GM23338 (cell line): ENCODE results near the gene PARP8. TPM values are rescaled to one million over a fixed set of nuclear protein-coding genes. Genes with fewer than 3 reads are reported as not detected.

ENCODE experiments used
- ATAC-seq: fragments of 200-7000 bp; cut with Tn5 transposase; 3 replicates; pipeline ENCODE4 v1.9.1; 2020
- DNase-seq: peaks from one replicate; pipeline ENCODE4 v3.0.0-alpha.2; 2015; ENCODE audit warnings: low spot score
- H2AFZ ChIP-seq: fragments of 200-600 bp; sonication (generic); 2 replicates; pipeline ENCODE4 v1.8.0; 2016; ENCODE audit warnings: antibody characterized with exemption, mild to moderate bottlenecking, moderate library complexity
- H3F3A ChIP-seq: fragments of 200-600 bp; sonication (generic); replicated peaks from 2 replicates; pipeline ENCODE4 v1.8.0; 2017; ENCODE audit warnings: antibody characterized with exemption, mixed run types, low read depth
- H3K27ac ChIP-seq: fragments of 200-600 bp; sonication (generic); 2 replicates; pipeline ENCODE4 v1.6.1; 2016; ENCODE audit warnings: low read depth
- H3K27me3 ChIP-seq: fragments of 200-600 bp; sonication (generic); 2 replicates; pipeline ENCODE4 v1.8.0; 2016; ENCODE audit warnings: mild to moderate bottlenecking, mixed run types, moderate library complexity; ENCODE audit not compliant: insufficient read depth
- H3K36me3 ChIP-seq: fragments of 200-600 bp; sonication (generic); 2 replicates; pipeline ENCODE4 v1.8.0; 2016; ENCODE audit warnings: mild to moderate bottlenecking; ENCODE audit not compliant: insufficient read depth
- H3K4me1 ChIP-seq: fragments of 200-600 bp; sonication (generic); 2 replicates; pipeline ENCODE4 v1.8.0; 2016; ENCODE audit warnings: mild to moderate bottlenecking, moderate library complexity; ENCODE audit not compliant: insufficient read depth
- H3K4me2 ChIP-seq: fragments of 200-600 bp; sonication (generic); 2 replicates; pipeline ENCODE4 v1.7.1; 2017; ENCODE audit warnings: mixed run types
- H3K4me3 ChIP-seq: fragments of 200-600 bp; sonication (generic); 2 replicates; pipeline ENCODE4 v1.6.1; 2016; ENCODE audit warnings: mixed run types
- H3K79me2 ChIP-seq: fragments of 200-600 bp; sonication (generic); replicated peaks from 2 replicates; pipeline ENCODE4 v1.8.0; 2017; ENCODE audit warnings: mild to moderate bottlenecking; ENCODE audit not compliant: insufficient read depth
- H3K9me2 ChIP-seq: fragments of 200-600 bp; sonication (generic); 2 replicates; pipeline ENCODE4 v1.8.0; 2017; ENCODE audit not compliant: insufficient read depth
- H4K20me1 ChIP-seq: fragments of 200-600 bp; sonication (generic); replicated peaks from 2 replicates; pipeline ENCODE4 v1.8.0; 2017; ENCODE audit warnings: mild to moderate bottlenecking; ENCODE audit not compliant: insufficient read depth
- H3K27ac Mint-ChIP-seq: 2 replicates; pipeline ENCODE4 v1.8.0; 2020; ENCODE audit warnings: inconsistent platforms, mild to moderate bottlenecking, moderate library complexity, mixed read lengths
- H3K27me3 Mint-ChIP-seq: 3 replicates; pipeline ENCODE4 v1.8.0; 2022; ENCODE audit warnings: low read depth, mild to moderate bottlenecking, moderate library complexity, mixed read lengths, inconsistent platforms; ENCODE audit not compliant: insufficient read depth, poor library complexity
- H3K36me3 Mint-ChIP-seq: 3 replicates; pipeline ENCODE4 v1.8.0; 2021; ENCODE audit warnings: low read depth, mild to moderate bottlenecking, inconsistent platforms, moderate library complexity, mixed read lengths
- H3K4me1 Mint-ChIP-seq: 3 replicates; pipeline ENCODE4 v1.8.0; 2020; ENCODE audit warnings: mild to moderate bottlenecking, inconsistent platforms, mixed read lengths
- H3K4me3 Mint-ChIP-seq: 3 replicates; pipeline ENCODE4 v1.8.0; 2021; ENCODE audit warnings: moderate library complexity, mild to moderate bottlenecking, inconsistent platforms, mixed read lengths
- H3K9me3 Mint-ChIP-seq: 3 replicates; pipeline ENCODE4 v1.8.0; 2020; ENCODE audit warnings: moderate library complexity, mild to moderate bottlenecking, inconsistent platforms, mixed read lengths
- CREB1 ChIP-seq: fragments of 250-450 bp; sonication (Bioruptor Pico); IDR thresholded peaks from 2 replicates; pipeline ENCODE4 v1.5.0; 2020; ENCODE audit warnings: low read depth, mild to moderate bottlenecking, moderate library complexity
- EZH2 ChIP-seq: fragments of 200-600 bp; sonication (generic); IDR thresholded peaks from one replicate; pipeline ENCODE4 v1.8.0; 2017; ENCODE audit warnings: antibody characterized with exemption, mild to moderate bottlenecking, low read depth; ENCODE audit not compliant: unreplicated experiment
- EZH2phosphoT487 ChIP-seq: fragments of 200-600 bp; sonication (generic); IDR thresholded peaks from one replicate; pipeline ENCODE4 v1.8.1; 2018; ENCODE audit warnings: antibody characterized with exemption; ENCODE audit not compliant: unreplicated experiment
- JUNB ChIP-seq: IDR thresholded peaks from one replicate; pipeline ENCODE4 v1.6.1; 2016; ENCODE audit warnings: antibody characterized with exemption; ENCODE audit not compliant: unreplicated experiment
- NANOG ChIP-seq: IDR thresholded peaks from 2 replicates; pipeline ENCODE4 v1.6.1; 2016; ENCODE audit warnings: antibody characterized with exemption, borderline replicate concordance
- POLR2AphosphoS5 ChIP-seq: IDR thresholded peaks from 2 replicates; pipeline ENCODE4 v1.6.1; 2016; ENCODE audit warnings: antibody characterized with exemption, low read depth
- STAT1 ChIP-seq: IDR thresholded peaks from one replicate; pipeline ENCODE4 v1.6.1; 2016; ENCODE audit warnings: antibody characterized with exemption; ENCODE audit not compliant: unreplicated experiment
- ZNF114 ChIP-seq: fragments of 250-450 bp; sonication (Bioruptor Pico); IDR thresholded peaks from 2 replicates; pipeline ENCODE4 v1.5.0; 2020; ENCODE audit warnings: mild to moderate bottlenecking, moderate library complexity
- ZNF331 ChIP-seq: fragments of 250-450 bp; sonication (Bioruptor Pico); IDR thresholded peaks from 2 replicates; pipeline ENCODE4 v1.5.0; 2020; ENCODE audit warnings: low read depth, mild to moderate bottlenecking, moderate library complexity
- ZNF462 ChIP-seq: fragments of 250-450 bp; sonication (Bioruptor Pico); IDR thresholded peaks from 2 replicates; pipeline ENCODE4 v1.5.0; 2020; ENCODE audit warnings: mild to moderate bottlenecking, moderate library complexity
- polyA plus RNA-seq: library from polyadenylated mRNA; unstranded; fragments of >200 nt; fragmentation: Nextera tagmentation; extraction: Ambion mirVana; gene quantifications from 2 replicates; pipeline ENCODE4 v1.2.1, GENCODE V29; 2016
- total RNA-seq: library from RNA; depleted of rRNA; stranded (reverse); fragments of >200 nt; shearing (Covaris generic); gene quantifications from 2 replicates; pipeline ENCODE4 v1.2.3, GENCODE V29; 2014
- TF ChIP-seq, protein P1 (sequence below): IDR thresholded peaks from 2 replicates; pipeline ENCODE4 v1.6.1; 2016; ENCODE audit warnings: antibody characterized with exemption
- TF ChIP-seq, protein P2 (sequence below): IDR thresholded peaks from one replicate; pipeline ENCODE4 v1.6.1; 2018; ENCODE audit warnings: antibody characterized with exemption; ENCODE audit not compliant: unreplicated experiment
- TF ChIP-seq, protein P3 (sequence below), 2 experiments: fragments of 200-600 bp in 1 of 2; sonication (generic) in 1 of 2; conservative IDR thresholded peaks; 2 replicates each; pipeline versions ENCODE4 v1.5.1 to v1.6.1; 2016 to 2017; ENCODE audit warnings: antibody characterized with exemption in 2 of 2, low read depth in 2 of 2, mild to moderate bottlenecking in 2 of 2, moderate library complexity in 1 of 2

Gene PARP8
- total and polyA plus RNA-seq, 2 experiments from 2014 or later = 13.0 to 25.0 TPM

- Histone ChIP-seq H3K36me3 (peaks cover 19% of the 10 kb centered on the region), H3K79me2 (peaks cover 4% of the 10 kb centered on the region; the same call in 1 of the 2 replicates), H3K27ac (no peak overlapping the region), H4K20me1 (no peaks in the 10 kb centered on the region), H3K4me3 (no peak overlapping the region), H3K4me1 (no peaks in the 10 kb centered on the region), H3F3A (no peaks in the 10 kb centered on the region), H3K4me2 (no peak overlapping the region), H3K27me3 (no peaks in the 10 kb centered on the region), H2AFZ (no peak overlapping the region), H3K9me2 (no peaks in the 10 kb centered on the region; the same call in 1 of the 2 replicates)
- no peak overlapping the region for H3K27ac Mint-ChIP-seq
- ATAC-seq (no peak), DNase-seq (no peak)
- peaks cover 56% of the 10 kb centered on the region for H3K36me3 Mint-ChIP-seq
- peaks cover 8% of the 10 kb centered on the region; the same call in 2 of the 3 replicates for H3K4me1 Mint-ChIP-seq
- no peaks in the 10 kb centered on the region for H3K27me3 Mint-ChIP-seq
- H3K4me3 Mint-ChIP-seq = no peak overlapping the region
- TF ChIP-seq POLR2AphosphoS5 = no peak
- TF ChIP-seq EZH2phosphoT487 = no peak
- no peak for TF ChIP-seq CREB1 (CRISPR knock-in tag)
- TF ChIP-seq, protein P1, sequence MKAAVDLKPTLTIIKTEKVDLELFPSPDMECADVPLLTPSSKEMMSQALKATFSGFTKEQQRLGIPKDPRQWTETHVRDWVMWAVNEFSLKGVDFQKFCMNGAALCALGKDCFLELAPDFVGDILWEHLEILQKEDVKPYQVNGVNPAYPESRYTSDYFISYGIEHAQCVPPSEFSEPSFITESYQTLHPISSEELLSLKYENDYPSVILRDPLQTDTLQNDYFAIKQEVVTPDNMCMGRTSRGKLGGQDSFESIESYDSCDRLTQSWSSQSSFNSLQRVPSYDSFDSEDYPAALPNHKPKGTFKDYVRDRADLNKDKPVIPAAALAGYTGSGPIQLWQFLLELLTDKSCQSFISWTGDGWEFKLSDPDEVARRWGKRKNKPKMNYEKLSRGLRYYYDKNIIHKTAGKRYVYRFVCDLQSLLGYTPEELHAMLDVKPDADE = no peak
- no peak for TF ChIP-seq ZNF462 (CRISPR knock-in tag)
- no peak for TF ChIP-seq JUNB
- no peak for TF ChIP-seq NANOG
- TF ChIP-seq ZNF331 (CRISPR knock-in tag) = no peak
- TF ChIP-seq STAT1 = no peak
- TF ChIP-seq, protein P2, sequence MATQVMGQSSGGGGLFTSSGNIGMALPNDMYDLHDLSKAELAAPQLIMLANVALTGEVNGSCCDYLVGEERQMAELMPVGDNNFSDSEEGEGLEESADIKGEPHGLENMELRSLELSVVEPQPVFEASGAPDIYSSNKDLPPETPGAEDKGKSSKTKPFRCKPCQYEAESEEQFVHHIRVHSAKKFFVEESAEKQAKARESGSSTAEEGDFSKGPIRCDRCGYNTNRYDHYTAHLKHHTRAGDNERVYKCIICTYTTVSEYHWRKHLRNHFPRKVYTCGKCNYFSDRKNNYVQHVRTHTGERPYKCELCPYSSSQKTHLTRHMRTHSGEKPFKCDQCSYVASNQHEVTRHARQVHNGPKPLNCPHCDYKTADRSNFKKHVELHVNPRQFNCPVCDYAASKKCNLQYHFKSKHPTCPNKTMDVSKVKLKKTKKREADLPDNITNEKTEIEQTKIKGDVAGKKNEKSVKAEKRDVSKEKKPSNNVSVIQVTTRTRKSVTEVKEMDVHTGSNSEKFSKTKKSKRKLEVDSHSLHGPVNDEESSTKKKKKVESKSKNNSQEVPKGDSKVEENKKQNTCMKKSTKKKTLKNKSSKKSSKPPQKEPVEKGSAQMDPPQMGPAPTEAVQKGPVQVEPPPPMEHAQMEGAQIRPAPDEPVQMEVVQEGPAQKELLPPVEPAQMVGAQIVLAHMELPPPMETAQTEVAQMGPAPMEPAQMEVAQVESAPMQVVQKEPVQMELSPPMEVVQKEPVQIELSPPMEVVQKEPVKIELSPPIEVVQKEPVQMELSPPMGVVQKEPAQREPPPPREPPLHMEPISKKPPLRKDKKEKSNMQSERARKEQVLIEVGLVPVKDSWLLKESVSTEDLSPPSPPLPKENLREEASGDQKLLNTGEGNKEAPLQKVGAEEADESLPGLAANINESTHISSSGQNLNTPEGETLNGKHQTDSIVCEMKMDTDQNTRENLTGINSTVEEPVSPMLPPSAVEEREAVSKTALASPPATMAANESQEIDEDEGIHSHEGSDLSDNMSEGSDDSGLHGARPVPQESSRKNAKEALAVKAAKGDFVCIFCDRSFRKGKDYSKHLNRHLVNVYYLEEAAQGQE = no peak
- TF ChIP-seq EZH2 = no peak
- TF ChIP-seq ZNF114 (CRISPR knock-in tag) = no peak
- TF ChIP-seq, protein P3, sequence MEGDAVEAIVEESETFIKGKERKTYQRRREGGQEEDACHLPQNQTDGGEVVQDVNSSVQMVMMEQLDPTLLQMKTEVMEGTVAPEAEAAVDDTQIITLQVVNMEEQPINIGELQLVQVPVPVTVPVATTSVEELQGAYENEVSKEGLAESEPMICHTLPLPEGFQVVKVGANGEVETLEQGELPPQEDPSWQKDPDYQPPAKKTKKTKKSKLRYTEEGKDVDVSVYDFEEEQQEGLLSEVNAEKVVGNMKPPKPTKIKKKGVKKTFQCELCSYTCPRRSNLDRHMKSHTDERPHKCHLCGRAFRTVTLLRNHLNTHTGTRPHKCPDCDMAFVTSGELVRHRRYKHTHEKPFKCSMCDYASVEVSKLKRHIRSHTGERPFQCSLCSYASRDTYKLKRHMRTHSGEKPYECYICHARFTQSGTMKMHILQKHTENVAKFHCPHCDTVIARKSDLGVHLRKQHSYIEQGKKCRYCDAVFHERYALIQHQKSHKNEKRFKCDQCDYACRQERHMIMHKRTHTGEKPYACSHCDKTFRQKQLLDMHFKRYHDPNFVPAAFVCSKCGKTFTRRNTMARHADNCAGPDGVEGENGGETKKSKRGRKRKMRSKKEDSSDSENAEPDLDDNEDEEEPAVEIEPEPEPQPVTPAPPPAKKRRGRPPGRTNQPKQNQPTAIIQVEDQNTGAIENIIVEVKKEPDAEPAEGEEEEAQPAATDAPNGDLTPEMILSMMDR (conservative IDR thresholded peaks at IDR 0.05; ENCODE audit: low read depth in 2 of 2) = no peak
- H3K9me3 Mint-ChIP-seq = peaks cover 34% of the 10 kb centered on the region
Observed at GRCh38 chr5:50770441-50770840, 104.0 kb downstream of the PARP8 start.
